ENCODE results near the gene ACKR4.
"Not testable (repeated sequence)": the region's sequence is repeated elsewhere in the genome, so short reads cannot be mapped to it uniquely, and the experiment has no call there.

ACKR4 gene

GRCh38 chr3:132606620-132607019 is 9.6 kb downstream of the ACKR4 start:
- H3K9me3 Mint-ChIP-seq, DNase-seq, H3K4me3 Mint-ChIP-seq, H3K27ac Mint-ChIP-seq, CTCF ChIA-PET, H3K27me3 Mint-ChIP-seq, H3K4me1 Mint-ChIP-seq: not testable (repeated sequence)
- H3K36me3 Mint-ChIP-seq: peaks cover 14% of the 10 kb centered on the region

DNA sequence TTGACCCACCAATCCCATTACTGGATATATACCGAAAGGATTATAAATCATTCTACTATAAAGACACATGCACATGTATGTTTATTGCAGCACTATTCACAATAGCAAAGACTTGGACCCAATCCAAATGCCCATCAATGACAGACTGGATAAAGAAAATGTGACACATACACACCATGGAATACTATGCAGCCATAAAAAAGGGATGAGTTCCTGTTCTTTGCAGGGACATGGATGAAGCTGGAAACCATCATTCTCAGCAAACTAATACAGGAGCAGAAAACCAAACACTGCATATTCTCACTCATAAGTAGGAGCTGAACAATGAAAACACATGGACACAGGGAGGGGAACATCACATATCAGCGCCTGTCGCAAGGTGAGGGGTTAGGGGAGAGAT is 18.2 kb downstream of the ACKR4 start:
- CTCF ChIA-PET, H3K4me3 Mint-ChIP-seq, H3K27ac Mint-ChIP-seq, H3K4me1 Mint-ChIP-seq, DNase-seq, H3K27me3 Mint-ChIP-seq, H3K9me3 Mint-ChIP-seq: not testable (repeated sequence)
- H3K36me3 Mint-ChIP-seq: peaks cover 17% of the 10 kb centered on the region

- Mint-ChIP-seq H3K4me1 (no peaks in the 10 kb centered on the region), H3K36me3 (peaks cover 17% of the 10 kb centered on the region), H3K4me3 (no peak overlapping the region), H3K27me3 (no peaks in the 10 kb centered on the region), H3K9me3 (peaks cover 2% of the 10 kb centered on the region), H3K27ac (no peak overlapping the region)
- no peak for DNase-seq
- CTCF ChIA-PET: no interaction called here
Measured at GRCh38 chr3:132615881-132616280, 18.8 kb downstream of the ACKR4 start.

DNA sequence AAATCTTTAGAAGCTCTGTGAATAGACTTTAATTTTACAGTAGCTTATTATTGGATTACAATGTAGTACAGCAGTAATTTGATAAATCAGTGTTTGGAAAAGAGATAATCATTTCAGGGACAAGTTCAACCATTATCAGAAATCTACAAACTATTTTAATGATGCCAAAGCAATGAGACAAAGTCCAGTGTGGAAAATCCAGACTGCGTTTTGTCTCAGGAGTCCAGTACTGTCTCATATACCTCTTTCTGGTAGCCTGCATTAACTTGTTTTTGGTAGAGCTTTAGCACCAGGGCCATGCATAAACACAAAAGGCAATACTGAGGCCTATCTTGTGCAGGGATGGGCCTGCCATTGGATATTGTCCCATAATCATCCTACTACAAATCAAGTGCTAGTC is 19.7 kb downstream of the ACKR4 start:
- H3K27ac Mint-ChIP-seq: no peak overlapping the region
- H3K4me1 Mint-ChIP-seq: no peaks in the 10 kb centered on the region
- no peak for DNase-seq
- H3K36me3 Mint-ChIP-seq: peaks cover 15% of the 10 kb centered on the region
- CTCF ChIA-PET: no interaction called here
- H3K27me3 Mint-ChIP-seq: no peaks in the 10 kb centered on the region
- H3K4me3 Mint-ChIP-seq: no peak overlapping the region
- peaks cover 2% of the 10 kb centered on the region for H3K9me3 Mint-ChIP-seq

DNA sequence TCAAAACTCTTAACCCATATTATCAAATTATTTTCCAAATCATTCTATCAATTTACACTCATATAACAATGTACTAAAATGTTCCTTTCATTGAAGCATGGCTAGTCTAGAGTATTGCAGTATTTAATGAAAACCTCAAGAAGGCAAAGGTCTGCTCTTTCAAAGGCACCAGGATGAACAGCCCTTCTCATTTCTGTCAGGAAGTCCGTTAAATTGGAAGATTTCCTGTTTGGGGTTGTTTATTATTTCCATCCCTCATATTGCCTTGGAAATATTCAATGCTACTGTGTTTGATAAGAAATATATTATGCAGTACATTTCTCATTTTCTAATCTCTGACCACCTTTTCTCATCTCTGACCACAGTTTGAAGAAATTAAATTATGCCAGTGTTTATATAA is 25.1 kb downstream of the ACKR4 start:
- Mint-ChIP-seq H3K36me3 (peaks cover 14% of the 10 kb centered on the region), H3K27ac (no peak overlapping the region), H3K4me1 (peaks cover 2% of the 10 kb centered on the region), H3K9me3 (no peaks in the 10 kb centered on the region), H3K27me3 (no peaks in the 10 kb centered on the region), H3K4me3 (no peak overlapping the region)
- no peak for DNase-seq
- CTCF ChIA-PET: no interaction called here

DNA sequence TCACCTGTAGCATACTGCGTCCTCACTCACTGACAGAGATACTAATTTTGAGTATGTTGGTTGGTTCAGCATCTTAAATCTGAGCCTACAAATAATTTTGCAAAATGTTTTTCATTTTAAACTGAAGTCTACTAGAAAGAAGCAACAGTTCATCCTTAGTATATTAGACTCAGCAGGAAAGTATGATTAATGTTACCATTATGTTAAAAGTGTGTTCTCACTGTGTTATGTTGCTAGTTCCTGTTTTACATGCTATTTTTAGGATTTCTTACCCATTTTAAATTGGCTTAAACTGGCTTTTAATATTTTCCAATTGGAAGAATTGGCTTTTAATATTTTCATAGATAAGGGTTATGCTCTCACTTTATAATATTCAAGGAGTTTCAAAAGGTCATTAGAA is 25.7 kb downstream of the ACKR4 start:
- H3K9me3 Mint-ChIP-seq: no peaks in the 10 kb centered on the region
- no peak for DNase-seq
- H3K4me1 Mint-ChIP-seq: peaks cover 2% of the 10 kb centered on the region
- no peak overlapping the region for H3K27ac Mint-ChIP-seq
- no peak overlapping the region for H3K4me3 Mint-ChIP-seq
- H3K27me3 Mint-ChIP-seq: no peaks in the 10 kb centered on the region
- H3K36me3 Mint-ChIP-seq: peaks cover 11% of the 10 kb centered on the region
- CTCF ChIA-PET: interaction anchor here (0.7 kb wide), 1 partner anchor 20 kb away, joined by 3 read pairs; no protein-coding TSS in a partner anchor

DNA sequence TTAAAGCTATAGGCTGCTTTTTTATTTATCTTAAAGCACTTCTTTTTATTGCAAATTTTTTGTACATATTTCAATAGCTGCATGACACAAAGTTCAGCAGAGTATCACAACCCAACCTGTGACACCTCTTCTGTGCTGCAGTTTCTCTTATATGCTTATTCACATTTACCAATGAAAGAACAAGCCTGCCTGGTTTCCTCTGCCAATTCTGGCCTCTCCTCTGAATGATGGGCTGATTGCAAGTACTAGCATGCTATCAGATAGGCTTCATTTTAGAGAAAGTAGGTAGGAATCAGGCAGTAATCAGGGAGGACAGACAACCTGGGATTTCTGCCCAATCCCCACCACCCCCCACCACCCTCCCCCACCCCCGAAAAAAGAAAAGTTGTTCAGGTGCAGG is 26.6 kb downstream of the ACKR4 start:
- Mint-ChIP-seq H3K27me3 (no peaks in the 10 kb centered on the region), H3K27ac (no peak overlapping the region), H3K9me3 (no peaks in the 10 kb centered on the region), H3K36me3 (peaks cover 11% of the 10 kb centered on the region), H3K4me3 (no peak overlapping the region), H3K4me1 (peaks cover 2% of the 10 kb centered on the region)
- DNase-seq: no peak
- CTCF ChIA-PET: interaction anchor here (0.7 kb wide), 1 partner anchor 273 kb away, joined by 3 read pairs; no protein-coding TSS in a partner anchor

DNA sequence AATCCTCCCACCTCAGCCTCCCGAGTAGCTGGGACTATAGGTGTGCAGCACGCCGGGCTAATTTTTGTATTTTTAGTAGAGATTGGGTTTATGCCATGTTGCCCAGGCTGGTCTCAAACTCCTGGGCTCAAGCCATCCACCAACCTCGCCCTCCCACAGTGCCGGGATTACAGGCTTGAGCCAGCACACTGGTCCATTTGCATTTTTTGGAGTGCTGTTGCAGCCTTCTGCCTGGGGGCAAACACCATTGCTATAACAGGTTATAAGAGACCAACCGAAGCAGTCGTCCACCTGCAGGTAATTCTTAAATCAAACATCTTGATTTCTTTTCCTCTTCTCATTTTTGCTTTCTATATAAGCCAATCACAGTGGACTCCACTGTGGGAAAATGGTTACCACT is 27.7 kb downstream of the ACKR4 start:
- peaks cover 2% of the 10 kb centered on the region for H3K4me1 Mint-ChIP-seq
- H3K27me3 Mint-ChIP-seq: no peaks in the 10 kb centered on the region
- no peaks in the 10 kb centered on the region for H3K9me3 Mint-ChIP-seq
- CTCF ChIA-PET: no interaction called here
- no peak for DNase-seq
- H3K4me3 Mint-ChIP-seq: no peak overlapping the region
- peaks cover 11% of the 10 kb centered on the region for H3K36me3 Mint-ChIP-seq
- H3K27ac Mint-ChIP-seq: no peak overlapping the region

GRCh38 chr3:132625613-132626012 is 28.5 kb downstream of the ACKR4 start:
- peaks cover 11% of the 10 kb centered on the region for H3K36me3 Mint-ChIP-seq
- H3K27ac Mint-ChIP-seq: no peak overlapping the region
- CTCF ChIA-PET: interaction anchor here (1.3 kb wide), 2 partner anchors 8 to 16 kb away, joined by 3 read pairs; no protein-coding TSS in a partner anchor
- no peak for DNase-seq
- no peak overlapping the region for H3K4me3 Mint-ChIP-seq
- no peaks in the 10 kb centered on the region for H3K27me3 Mint-ChIP-seq
- peaks cover 2% of the 10 kb centered on the region for H3K4me1 Mint-ChIP-seq
- no peaks in the 10 kb centered on the region for H3K9me3 Mint-ChIP-seq

GRCh38 chr3:132626955-132627354 is 29.9 kb downstream of the ACKR4 start:
- DNase-seq: no peak

DNA sequence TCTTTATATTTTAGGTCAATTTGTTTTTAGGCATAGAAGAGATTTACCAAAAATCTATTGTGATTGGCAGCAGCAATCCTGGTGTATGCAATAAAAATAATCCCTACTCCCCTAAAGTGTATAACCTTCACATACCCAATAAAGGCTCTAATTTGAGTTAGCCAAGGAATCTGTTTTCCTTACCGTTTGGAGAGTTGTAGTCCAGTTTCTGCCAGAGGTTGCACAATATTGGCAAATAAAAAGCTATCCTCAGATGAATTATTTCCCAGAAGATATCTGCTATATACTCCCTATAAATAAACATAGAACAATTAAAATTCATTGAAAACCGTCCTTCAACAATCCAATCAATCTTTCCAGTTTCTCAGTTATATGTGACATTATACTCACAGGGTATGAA is 31.1 kb downstream of the ACKR4 start:
- Mint-ChIP-seq H3K27ac (no peak overlapping the region), H3K36me3 (peaks cover 11% of the 10 kb centered on the region), H3K27me3 (no peaks in the 10 kb centered on the region), H3K4me3 (no peak overlapping the region), H3K9me3 (no peaks in the 10 kb centered on the region), H3K4me1 (no peaks in the 10 kb centered on the region)
- CTCF ChIA-PET: interaction anchor here (0.6 kb wide), 1 partner anchor 66 kb away, joined by 3 read pairs; no protein-coding TSS in a partner anchor
- DNase-seq: no peak

More at GRCh38 chr3:132626955-132627354, 29.9 kb downstream of the ACKR4 start:
- peaks cover 11% of the 10 kb centered on the region for H3K36me3 Mint-ChIP-seq
- H3K4me1 Mint-ChIP-seq: peaks cover 1% of the 10 kb centered on the region
- H3K27me3 Mint-ChIP-seq: no peaks in the 10 kb centered on the region
- no peaks in the 10 kb centered on the region for H3K9me3 Mint-ChIP-seq
- no peak overlapping the region for H3K27ac Mint-ChIP-seq
- H3K4me3 Mint-ChIP-seq: no peak overlapping the region
- CTCF ChIA-PET: interaction anchor here (1.3 kb wide), 1 partner anchor 9 kb away, joined by 3 read pairs; no protein-coding TSS in a partner anchor

- CTCF ChIA-PET: no interaction called here
- H3K36me3 Mint-ChIP-seq: peaks cover 11% of the 10 kb centered on the region
- no peaks in the 10 kb centered on the region for H3K4me1 Mint-ChIP-seq
- no peaks in the 10 kb centered on the region for H3K27me3 Mint-ChIP-seq
- no peak for DNase-seq
- H3K27ac Mint-ChIP-seq: no peak overlapping the region
- H3K9me3 Mint-ChIP-seq: no peaks in the 10 kb centered on the region
- H3K4me3 Mint-ChIP-seq: no peak overlapping the region
Measured at GRCh38 chr3:132629928-132630327, 32.9 kb downstream of the ACKR4 start.

DNA sequence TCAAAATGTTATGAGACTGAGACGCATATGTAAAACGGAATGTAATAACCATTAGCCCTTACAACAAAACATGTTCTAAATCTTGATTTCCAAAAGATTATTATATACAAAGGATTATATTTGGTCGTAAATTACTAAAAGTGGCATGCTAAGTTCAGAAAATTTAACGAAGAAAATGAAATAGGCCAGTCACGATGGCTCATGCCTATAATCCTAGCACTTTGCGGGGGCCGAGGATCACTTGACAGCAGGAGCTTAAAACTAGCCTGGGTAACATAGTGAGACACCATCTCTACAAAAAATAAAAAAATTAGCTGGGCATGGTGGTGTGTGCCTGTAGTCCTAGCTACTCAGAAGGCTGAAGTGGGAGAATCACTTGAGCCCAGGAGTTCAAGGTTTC is 33.5 kb downstream of the ACKR4 start:
- H3K4me3 Mint-ChIP-seq: no peak overlapping the region
- CTCF ChIA-PET: interaction anchor here (1.1 to 1.5 kb wide), 2 partner anchors 11 to 12 kb away, joined by 3 to 5 read pairs; no protein-coding TSS in a partner anchor
- H3K9me3 Mint-ChIP-seq: no peaks in the 10 kb centered on the region
- no peaks in the 10 kb centered on the region for H3K4me1 Mint-ChIP-seq
- peaks cover 12% of the 10 kb centered on the region for H3K36me3 Mint-ChIP-seq
- no peak for DNase-seq
- H3K27ac Mint-ChIP-seq: no peak overlapping the region
- H3K27me3 Mint-ChIP-seq: no peaks in the 10 kb centered on the region

DNA sequence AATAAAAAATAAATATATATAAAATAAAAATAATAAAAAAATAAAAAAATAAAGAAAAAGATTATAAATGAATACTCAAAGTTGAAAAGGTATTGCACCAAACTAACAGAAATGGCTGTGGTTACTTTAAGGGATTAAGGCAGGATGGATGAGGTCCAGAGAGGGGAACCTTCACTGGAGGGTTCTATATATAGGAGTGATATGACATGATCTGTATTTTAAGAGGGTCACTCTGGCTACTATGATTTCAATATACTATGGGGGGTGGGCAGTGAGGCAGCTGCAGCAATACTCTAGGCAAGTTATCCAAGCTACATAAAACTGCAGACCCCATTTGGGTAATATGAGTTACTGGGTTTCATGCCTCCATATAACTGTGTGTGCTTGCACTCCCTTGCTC is 38.0 kb downstream of the ACKR4 start:
- CTCF ChIA-PET: interaction anchor here (2.2 kb wide), 1 partner anchor 99 kb away, joined by 9 read pairs; no protein-coding TSS in a partner anchor
- Mint-ChIP-seq H3K27me3 (no peaks in the 10 kb centered on the region), H3K4me3 (no peak overlapping the region), H3K4me1 (no peaks in the 10 kb centered on the region), H3K9me3 (no peaks in the 10 kb centered on the region), H3K27ac (no peak overlapping the region), H3K36me3 (peaks cover 7% of the 10 kb centered on the region)
- no peak for DNase-seq

DNA sequence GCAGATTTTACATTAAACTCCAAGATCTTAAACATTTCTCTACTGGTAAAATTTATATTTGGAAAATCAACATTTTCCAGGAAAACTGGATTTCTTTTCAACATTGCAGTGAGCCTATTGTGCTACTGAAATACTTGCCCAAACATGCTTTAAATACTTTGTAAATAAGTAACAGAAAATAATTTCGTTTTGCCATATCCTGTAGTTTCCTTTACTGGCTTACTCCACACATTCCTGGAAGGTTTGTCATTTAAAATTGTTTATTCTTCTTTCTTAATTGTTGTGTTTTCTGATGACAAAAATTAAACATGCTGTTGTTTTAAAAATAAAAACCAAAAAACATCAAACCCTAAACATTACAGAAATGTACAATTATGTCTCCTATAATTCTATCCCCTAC is 40.5 kb downstream of the ACKR4 start:
- no peaks in the 10 kb centered on the region for H3K9me3 Mint-ChIP-seq
- peaks cover 7% of the 10 kb centered on the region for H3K36me3 Mint-ChIP-seq
- H3K27me3 Mint-ChIP-seq: no peaks in the 10 kb centered on the region
- DNase-seq: no peak
- H3K4me3 Mint-ChIP-seq: no peak overlapping the region
- H3K27ac Mint-ChIP-seq: no peak overlapping the region
- CTCF ChIA-PET: interaction anchor here (6.7 kb wide), 1 partner anchor 101 kb away, joined by 103 read pairs; no protein-coding TSS in a partner anchor
- no peaks in the 10 kb centered on the region for H3K4me1 Mint-ChIP-seq
